Adrenal gland (tissue), 12 donors: ENCODE results near the gene TTC34. TPM values are rescaled to one million over a fixed set of nuclear protein-coding genes. Genes with fewer than 3 reads are reported as not detected.

ENCODE experiments used
- DNase-seq, 7 donors: peaks; one replicate each; pipeline ENCODE4 v3.0.0-alpha.2; 2019 to 2020
- H3K27ac ChIP-seq, 5 donors: fragments of 200-600 bp; sonication (generic) in 4 of 5; 1 replicate in 3 of 5; 2 replicates in 2 of 5; pipeline versions ENCODE4 v1.5.1 to v1.8.0; 2016 to 2020; ENCODE audit warnings: mild to moderate bottlenecking in 1 of 5
- H3K27me3 ChIP-seq: fragments of 200-600 bp; 2 replicates; pipeline ENCODE4 v1.8.0; 2021
- H3K36me3 ChIP-seq, 2 donors: fragments of 200-600 bp; replicated peaks in 1 of 2; 1 replicate in 1 of 2; 2 replicates in 1 of 2; pipeline versions ENCODE4 v1.5.1 to v1.8.0; 2018 to 2022
- H3K4me1 ChIP-seq, 2 donors: fragments of 200-600 bp; replicated peaks in 1 of 2; 1 replicate in 1 of 2; 2 replicates in 1 of 2; pipeline versions ENCODE4 v1.5.1 to v1.8.0; 2018 to 2021
- H3K4me3 ChIP-seq, 4 donors: fragments of 200-600 bp; sonication (generic) in 3 of 4; one replicate each; pipeline ENCODE4 v1.5.1; 2016 to 2018
- H3K9me3 ChIP-seq, 3 donors: fragments of 200-600 bp; sonication (generic) in 1 of 3; replicated peaks in 1 of 3; 1 replicate in 2 of 3; 2 replicates in 1 of 3; pipeline versions ENCODE4 v1.5.1 to v1.8.0; 2016 to 2021
- CTCF ChIP-seq, 6 experiments: fragments of 450-650 bp in 4 of 6; fragments of 200-600 bp in 2 of 6; sonication (generic) in 1 of 6; IDR thresholded peaks; 1 replicate in 5 of 6; 2 replicates in 1 of 6; pipeline versions ENCODE4 v1.5.1 to v1.8.0; 2016 to 2021; ENCODE audit warnings: antibody characterized with exemption in 6 of 6, mild to moderate bottlenecking in 2 of 6, moderate library complexity in 1 of 6
- POLR2A ChIP-seq, 2 donors: fragments of 450-650 bp; IDR thresholded peaks; one replicate each; pipeline ENCODE4 v1.6.1; 2017; ENCODE audit warnings: antibody characterized with exemption in 2 of 2, mild to moderate bottlenecking in 2 of 2, moderate library complexity in 1 of 2
- WGBS, 4 donors: extraction: QIAGEN DNeasy Blood & Tissue Kit in 2 of 4; methylation state at CpG; one replicate each; pipeline versions ENCODE4 v1.1.5 to v1.1.7; 2013 to 2017; 5-methylcytosine and 5-hydroxymethylcytosine counted together
- intact Hi-C, 2 donors: fragments of 100-400 bp; cut with DNase I; formaldehyde crosslinking; loops; one replicate each; pipeline versions ENCODE4 v1.14.1 to v1.15.0; 2022 to 2023
- polyA plus RNA-seq, 3 donors: library from polyadenylated mRNA; stranded (reverse); fragments of 200-250 nt in 2 of 3; fragments of 350-450 nt in 1 of 3; fragmentation: Illumina TruSeq in 1 of 3; extraction: RNeasy Lipid Tissue Mini Kit (QIAGEN cat#74804) in 1 of 3; gene quantifications; one replicate each; pipeline ENCODE4 v1.2.3, GENCODE V29; 2013 to 2014
- total RNA-seq, 9 donors: library from RNA; depleted of rRNA in 4 of 9; stranded (reverse); fragments of >200 nt in 4 of 9; fragments of 120-200 nt in 1 of 9; fragmentation: NEBNext Ultra II Directional in 1 of 9; extraction: Animal tissue kit (Norgen Biotek cat#: 25700) in 1 of 9; gene quantifications; one replicate each; pipeline versions ENCODE4 v1.1.0 to v1.2.4, GENCODE V29; 2013 to 2023
- donor health status: healthy with polysubstance abuse.
- donor health status: Bipolar disorder and iron deficiency.
- donor health status: DM: yes; HTN: yes; CAD: no.
- donor health status: DM: no; HTN: no; CAD: no.
- donor health status: DM: no; HTN: no; CAD: no.
- donor health status: DM: yes; HTN: yes; CAD: no.

Gene TTC34
- total and polyA plus RNA-seq, 12 donors = 0.12 to 1.9 (median 0.47) TPM

GRCh38 chr1:2603521-2604155 is 197.9 kb downstream of the TTC34 start:
- intact Hi-C loops = no loop called here
- Histone ChIP-seq H3K9me3 (peaks cover 0 to 9% (median 0%) of the 10 kb centered on the region in 3 donors), H3K36me3 (no peaks in the 10 kb centered on the region), H3K4me3 (no peak overlapping the region), H3K4me1 (no peaks in the 10 kb centered on the region), H3K27ac (no peak overlapping the region), H3K27me3 (peaks cover 4% of the 10 kb centered on the region)
- WGBS, 4 donors = 84 to 90% (median 85%) methylated on average over 17 to 25 of the region's 25 CpGs
- peak in 2 of 7 donors; percentile 7 to 13 for DNase-seq
- TF ChIP-seq CTCF (IDR thresholded peaks at IDR 0.05) = no peak
- TF ChIP-seq POLR2A (IDR thresholded peaks at IDR 0.05) = no peak

GRCh38 chr1:2602866-2603520 is 198.5 kb downstream of the TTC34 start:
- Histone ChIP-seq H3K27ac (no peak overlapping the region), H3K27me3 (peaks cover 4% of the 10 kb centered on the region), H3K9me3 (peaks cover 0 to 9% (median 0%) of the 10 kb centered on the region in 3 donors), H3K36me3 (no peaks in the 10 kb centered on the region), H3K4me3 (no peak overlapping the region), H3K4me1 (no peaks in the 10 kb centered on the region)
- DNase-seq = peak in 1 of 7 donors; percentile 9
- TF ChIP-seq CTCF (IDR thresholded peaks at IDR 0.05) = no peak
- no peak for TF ChIP-seq POLR2A (IDR thresholded peaks at IDR 0.05)
- intact Hi-C loops = no loop called here
- WGBS, 4 donors = 76 to 83% (median 80%) methylated on average over 9 to 18 of the region's 18 CpGs

- intact Hi-C loops = no loop called here
- Histone ChIP-seq H3K9me3 (peaks cover 0 to 9% (median 0%) of the 10 kb centered on the region in 3 donors), H3K36me3 (no peaks in the 10 kb centered on the region), H3K27me3 (peaks cover 4% of the 10 kb centered on the region), H3K4me3 (no peak overlapping the region), H3K4me1 (no peaks in the 10 kb centered on the region), H3K27ac (no peak overlapping the region)
- no peak for TF ChIP-seq POLR2A (IDR thresholded peaks at IDR 0.05)
- no peak for TF ChIP-seq CTCF (IDR thresholded peaks at IDR 0.05)
- peak in 2 of 7 donors; percentile 8 to 15 for DNase-seq
- 75 to 81% (median 79%) methylated on average over 15 of the region's 15 CpGs for WGBS, 4 donors
Observed at GRCh38 chr1:2602311-2602835, 199.1 kb downstream of the TTC34 start.

GRCh38 chr1:2601721-2602303 is 199.7 kb downstream of the TTC34 start:
- H3K27me3 ChIP-seq = peaks cover 4% of the 10 kb centered on the region
- H3K27ac ChIP-seq = no peak overlapping the region
- no peak for TF ChIP-seq CTCF (IDR thresholded peaks at IDR 0.05)
- no peak for TF ChIP-seq POLR2A (IDR thresholded peaks at IDR 0.05)
- no peak overlapping the region for H3K4me3 ChIP-seq
- DNase-seq = peak in 1 of 7 donors; percentile 0
- H3K9me3 ChIP-seq = peaks cover 0 to 9% (median 0%) of the 10 kb centered on the region in 3 donors
- intact Hi-C loops = no loop called here
- WGBS, 4 donors = 86 to 91% (median 87%) methylated on average over 14 to 18 of the region's 18 CpGs
- no peaks in the 10 kb centered on the region for H3K4me1 ChIP-seq
- H3K36me3 ChIP-seq = no peaks in the 10 kb centered on the region
